ENCODE measurements around the gene BDP1. TPM values are rescaled to one million over a fixed set of nuclear protein-coding genes. Genes with fewer than 3 reads are reported as not detected.
"Not testable (repeated sequence)": the region's sequence is repeated elsewhere in the genome, so short reads cannot be mapped to it uniquely, and the experiment has no call there.

The BDP1 gene
- total RNA-seq, 2 experiments from 2014 or later = 27.8 to 29.3 TPM

DNA sequence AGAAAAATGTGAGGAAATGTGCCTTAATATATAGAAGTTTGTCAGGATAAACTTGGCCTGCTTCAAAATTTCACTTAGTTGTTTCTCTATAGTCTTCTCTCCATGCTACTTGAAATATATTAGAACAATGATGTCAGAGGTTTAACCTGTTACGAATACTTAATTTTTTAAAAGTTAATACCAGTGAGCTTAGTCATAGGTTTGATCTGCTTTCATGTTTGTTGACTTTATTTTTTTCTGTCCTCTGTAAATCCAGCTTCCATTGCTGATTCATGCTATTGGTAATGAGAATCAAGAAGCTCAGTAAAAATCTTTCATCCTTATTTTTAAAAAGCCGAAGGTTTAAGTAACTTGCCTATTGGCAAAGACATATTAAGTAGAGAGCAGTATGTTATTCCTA is 27.9 kb downstream of the BDP1 start:
- Mint-ChIP-seq H3K27ac (no peak overlapping the region), H3K27me3 (no peaks in the 10 kb centered on the region)
- POLR2A ChIA-PET = no interaction called here

DNA sequence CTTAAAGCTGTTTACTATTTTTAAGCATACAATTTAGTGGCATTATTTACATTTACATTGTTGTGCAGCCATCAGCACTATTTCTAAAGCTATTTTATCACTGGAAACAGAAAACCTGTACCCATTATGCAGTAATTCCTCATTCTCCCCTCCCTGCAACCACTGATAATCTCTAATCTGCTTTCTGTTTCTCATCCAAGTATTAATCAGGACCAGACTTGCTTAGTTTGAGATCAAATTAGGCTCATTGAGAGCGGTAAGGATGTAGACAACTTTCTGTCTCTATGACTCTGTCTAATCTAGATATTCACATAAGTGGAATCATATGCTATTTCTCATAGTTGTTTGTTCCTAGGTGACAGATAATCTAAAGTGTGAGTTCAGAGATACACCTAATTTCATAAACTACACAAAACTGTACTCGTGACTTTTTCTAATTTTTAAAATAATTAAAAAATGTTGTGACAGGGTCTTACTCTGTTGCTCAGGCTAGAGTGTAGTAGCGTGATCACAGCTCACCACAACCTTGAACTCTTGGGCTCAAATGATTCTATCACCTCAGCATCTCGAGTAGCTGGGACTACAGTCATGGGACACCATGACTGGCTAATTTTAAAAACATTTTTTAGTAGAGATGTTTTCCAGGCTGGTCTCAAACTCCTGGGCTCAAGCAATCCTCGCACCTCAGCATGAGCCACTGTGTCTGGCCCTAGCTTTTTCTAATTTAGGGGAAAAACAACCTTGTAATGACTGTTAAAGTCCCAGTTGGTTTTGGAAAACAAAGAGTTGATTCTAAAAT is 37.6 kb downstream of the BDP1 start:
- no peak overlapping the region for H3K27ac Mint-ChIP-seq
- peaks cover 54% of the 10 kb centered on the region for H3K36me3 Mint-ChIP-seq (ENCODE audit: low read depth)
- no peaks in the 10 kb centered on the region for H3K4me1 Mint-ChIP-seq
- no peak overlapping the region for H3K4me3 Mint-ChIP-seq
- POLR2A ChIA-PET = interaction anchor here (1.2 kb wide), 1 partner anchor 29 kb away, joined by 3 read pairs; no protein-coding TSS in a partner anchor
- no peaks in the 10 kb centered on the region for H3K9me3 Mint-ChIP-seq
- DNase-seq = no peak
- CTCF ChIA-PET = interaction anchor here (1.8 kb wide), 1 partner anchor 17 kb away, joined by 4 read pairs; no protein-coding TSS in a partner anchor
- H3K27me3 Mint-ChIP-seq = no peaks in the 10 kb centered on the region

More for the DNA sequence above, 27.9 kb downstream of the BDP1 start:
- Mint-ChIP-seq H3K4me3 (no peak overlapping the region), H3K4me1 (peaks cover 2% of the 10 kb centered on the region), H3K9me3 (no peaks in the 10 kb centered on the region), H3K36me3 (ENCODE audit: low read depth) (peaks cover 51% of the 10 kb centered on the region)
- DNase-seq = no peak
- CTCF ChIA-PET = no interaction called here

DNA sequence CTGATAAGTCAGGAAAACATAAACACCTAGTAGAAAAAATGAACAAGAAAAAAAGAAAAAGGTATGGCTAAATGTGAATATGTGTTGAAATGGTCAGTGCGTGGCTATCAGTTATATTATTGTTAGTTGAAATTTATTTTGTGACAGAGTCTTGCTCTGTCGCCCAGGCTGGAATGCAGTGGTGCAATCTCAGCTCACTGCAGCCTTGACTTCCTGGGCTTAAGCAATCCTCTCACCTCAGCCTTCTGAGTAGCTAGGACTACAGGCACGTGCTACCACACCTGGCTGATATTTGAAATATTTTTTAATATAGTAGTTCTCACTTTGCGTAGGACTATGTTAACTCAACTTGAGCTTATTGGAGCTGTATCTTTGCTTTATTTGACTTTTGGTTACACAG is 38.8 kb downstream of the BDP1 start:
- peaks cover 50% of the 10 kb centered on the region for H3K36me3 Mint-ChIP-seq (ENCODE audit: low read depth)
- DNase-seq, H3K4me3 Mint-ChIP-seq, H3K27me3 Mint-ChIP-seq, H3K27ac Mint-ChIP-seq, H3K9me3 Mint-ChIP-seq, H3K4me1 Mint-ChIP-seq: not testable (repeated sequence)
- CTCF ChIA-PET = interaction anchor here (1.8 kb wide), 1 partner anchor 18 kb away, joined by 4 read pairs; no protein-coding TSS in a partner anchor
- POLR2A ChIA-PET = interaction anchor here (1.3 kb wide), 1 partner anchor 31 kb away, joined by 3 read pairs; no protein-coding TSS in a partner anchor

DNA sequence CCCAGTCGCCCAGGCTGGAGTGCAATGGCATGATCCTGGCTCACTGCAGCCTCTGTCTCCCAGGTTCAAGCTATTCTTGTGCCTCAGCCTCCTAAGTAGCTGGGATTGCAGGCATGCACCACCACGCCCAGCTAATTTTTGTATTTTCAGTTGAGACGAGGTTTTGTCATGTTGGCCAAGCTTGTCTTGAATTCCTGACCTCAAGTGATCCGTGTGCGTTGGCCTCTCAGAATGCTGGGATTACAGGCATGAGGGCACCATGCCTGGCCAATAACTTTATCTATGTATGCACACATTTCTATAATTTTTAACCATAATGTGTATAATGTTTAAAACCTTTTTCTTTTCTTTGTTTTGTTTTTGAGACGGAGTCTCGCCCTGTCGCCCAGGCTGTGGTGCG is 43.3 kb downstream of the BDP1 start:
- CTCF ChIA-PET = interaction anchor here (0.7 kb wide), 1 partner anchor 20 kb away, joined by 4 read pairs; no protein-coding TSS in a partner anchor
- H3K4me1 Mint-ChIP-seq, POLR2A ChIA-PET, H3K27me3 Mint-ChIP-seq, H3K27ac Mint-ChIP-seq, H3K4me3 Mint-ChIP-seq, H3K9me3 Mint-ChIP-seq, DNase-seq: not testable (repeated sequence)
- peaks cover 43% of the 10 kb centered on the region for H3K36me3 Mint-ChIP-seq (ENCODE audit: low read depth)

DNA sequence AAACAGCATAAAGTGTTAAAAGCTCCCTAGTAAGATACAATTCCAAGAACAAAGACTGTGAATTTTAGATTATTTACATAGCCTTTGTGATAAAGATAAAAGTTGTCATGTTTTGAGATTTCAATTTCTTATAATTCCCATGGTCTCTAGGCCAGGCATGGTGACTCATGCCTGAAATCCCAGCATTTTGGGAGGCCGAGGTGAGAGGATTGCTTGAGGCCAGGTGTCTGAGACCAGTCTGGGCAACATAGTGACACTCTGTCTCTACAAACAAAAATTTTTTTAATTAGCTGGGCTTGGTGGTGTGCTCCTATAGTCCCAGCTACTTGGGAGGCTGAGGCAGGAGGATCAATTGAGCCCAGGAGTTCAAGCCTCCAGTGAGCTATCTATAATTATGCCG is 48.1 kb downstream of the BDP1 start:
- no peak for DNase-seq
- ChIA-PET POLR2A (no interaction called here), CTCF (no interaction called here)
- Mint-ChIP-seq H3K36me3 (ENCODE audit: low read depth) (peaks cover 50% of the 10 kb centered on the region), H3K27me3 (no peaks in the 10 kb centered on the region), H3K4me1 (no peaks in the 10 kb centered on the region), H3K4me3 (no peak overlapping the region), H3K9me3 (no peaks in the 10 kb centered on the region), H3K27ac (no peak overlapping the region)

DNA sequence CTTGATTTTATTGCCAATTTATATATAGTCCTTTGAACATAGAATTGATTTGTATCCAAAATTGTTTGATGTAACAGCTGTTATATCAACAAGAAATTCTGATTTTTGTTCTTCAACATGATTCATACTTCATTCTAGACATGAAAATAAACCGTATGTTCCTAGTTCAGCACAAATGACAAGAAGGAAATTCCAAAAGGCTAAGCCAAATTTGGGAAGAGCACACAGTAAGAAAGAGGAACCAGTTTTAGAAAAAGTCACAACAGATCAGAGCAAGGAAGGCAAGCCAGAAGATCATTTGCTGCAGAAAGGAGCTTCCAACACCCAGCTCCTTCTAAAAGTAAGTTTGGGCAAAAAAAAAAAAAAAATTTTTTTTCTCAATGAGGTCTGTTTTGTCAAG is 66.7 kb downstream of the BDP1 start:
- peaks cover 53% of the 10 kb centered on the region for H3K36me3 Mint-ChIP-seq (ENCODE audit: low read depth)
- no peak overlapping the region for H3K4me3 Mint-ChIP-seq
- CTCF ChIA-PET = interaction anchor here (0.8 kb wide), 1 partner anchor 53 kb away, joined by 3 read pairs; no protein-coding TSS in a partner anchor
- H3K27ac Mint-ChIP-seq = no peak overlapping the region
- no peak for DNase-seq
- no peaks in the 10 kb centered on the region for H3K9me3 Mint-ChIP-seq
- H3K27me3 Mint-ChIP-seq = no peaks in the 10 kb centered on the region
- no peaks in the 10 kb centered on the region for H3K4me1 Mint-ChIP-seq
- POLR2A ChIA-PET = interaction anchor here (0.9 kb wide), 1 partner anchor 29 kb away, joined by 3 read pairs; no protein-coding TSS in a partner anchor

DNA sequence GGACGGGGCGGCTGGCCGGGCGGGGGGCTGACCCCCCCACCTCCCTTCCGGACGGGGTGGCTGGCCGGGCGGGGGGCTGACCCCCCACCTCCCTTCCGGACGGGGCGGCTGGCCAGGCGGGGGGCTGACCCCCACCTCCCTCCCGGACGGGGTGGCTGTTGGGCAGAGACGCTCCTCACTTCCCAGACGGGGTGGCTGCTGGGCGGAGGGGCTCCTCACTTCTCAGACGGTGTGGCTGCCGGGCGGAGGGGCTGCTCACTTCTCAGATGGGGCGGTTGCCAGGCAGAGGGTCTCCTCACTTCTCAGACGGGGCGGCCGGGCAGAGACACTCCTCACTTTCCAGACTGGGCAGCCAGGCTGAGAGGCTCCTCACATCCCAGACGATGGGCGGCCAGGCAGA is 70.2 kb downstream of the BDP1 start:
- H3K36me3 Mint-ChIP-seq (ENCODE audit: low read depth) = peaks cover 38% of the 10 kb centered on the region
- H3K9me3 Mint-ChIP-seq, H3K27ac Mint-ChIP-seq, H3K4me3 Mint-ChIP-seq, POLR2A ChIA-PET, CTCF ChIA-PET, H3K4me1 Mint-ChIP-seq, DNase-seq, H3K27me3 Mint-ChIP-seq: not testable (repeated sequence)

DNA sequence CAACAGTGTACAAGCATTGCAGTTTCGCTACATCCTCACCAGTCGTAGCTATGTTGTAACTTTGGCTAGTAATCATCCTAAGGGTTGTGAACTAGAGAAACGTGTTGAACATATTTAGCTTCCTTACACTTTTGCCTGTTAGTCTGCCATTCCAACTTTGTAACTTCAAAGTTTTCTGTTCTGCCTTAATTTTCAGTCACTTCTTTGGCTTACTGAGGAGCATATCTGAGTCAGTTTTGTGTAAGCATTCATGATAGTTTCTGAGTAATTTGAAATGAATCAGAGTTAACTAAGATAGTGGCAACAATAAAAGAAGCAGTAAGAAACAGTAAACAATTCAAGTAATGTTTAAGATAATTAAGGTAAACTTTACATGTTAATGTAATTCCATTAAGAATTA is 72.8 kb downstream of the BDP1 start:
- no peak overlapping the region for H3K4me3 Mint-ChIP-seq
- ChIA-PET CTCF (no interaction called here), POLR2A (no interaction called here)
- H3K27ac Mint-ChIP-seq = no peak overlapping the region
- no peaks in the 10 kb centered on the region for H3K27me3 Mint-ChIP-seq
- no peak for DNase-seq
- peaks cover 7% of the 10 kb centered on the region for H3K4me1 Mint-ChIP-seq
- no peaks in the 10 kb centered on the region for H3K9me3 Mint-ChIP-seq
- peaks cover 30% of the 10 kb centered on the region for H3K36me3 Mint-ChIP-seq (ENCODE audit: low read depth)

DNA sequence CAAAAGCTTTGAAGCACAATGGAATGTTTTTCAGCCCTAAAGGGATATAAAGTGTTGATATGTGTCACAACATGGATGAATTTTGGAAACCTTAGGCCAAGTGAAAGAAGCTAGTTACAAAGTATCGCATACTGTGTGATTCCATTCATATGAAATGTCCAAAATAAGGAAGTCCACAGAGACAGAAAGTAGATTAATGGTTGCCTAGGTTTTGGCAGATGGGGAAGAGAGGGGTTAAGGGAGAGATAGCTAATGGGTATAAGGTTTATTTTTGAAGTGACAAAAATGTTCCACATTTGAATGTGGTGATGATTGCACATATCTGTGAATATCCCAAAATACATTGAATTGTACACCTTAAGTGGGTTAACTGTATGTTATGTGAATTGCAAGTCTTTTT is 74.2 kb downstream of the BDP1 start:
- Mint-ChIP-seq H3K27me3 (no peaks in the 10 kb centered on the region), H3K36me3 (ENCODE audit: low read depth) (peaks cover 30% of the 10 kb centered on the region), H3K9me3 (no peaks in the 10 kb centered on the region), H3K27ac (no peak overlapping the region), H3K4me1 (peaks cover 16% of the 10 kb centered on the region), H3K4me3 (no peak overlapping the region)
- DNase-seq = no peak
- ChIA-PET POLR2A (no interaction called here), CTCF (no interaction called here)

DNA sequence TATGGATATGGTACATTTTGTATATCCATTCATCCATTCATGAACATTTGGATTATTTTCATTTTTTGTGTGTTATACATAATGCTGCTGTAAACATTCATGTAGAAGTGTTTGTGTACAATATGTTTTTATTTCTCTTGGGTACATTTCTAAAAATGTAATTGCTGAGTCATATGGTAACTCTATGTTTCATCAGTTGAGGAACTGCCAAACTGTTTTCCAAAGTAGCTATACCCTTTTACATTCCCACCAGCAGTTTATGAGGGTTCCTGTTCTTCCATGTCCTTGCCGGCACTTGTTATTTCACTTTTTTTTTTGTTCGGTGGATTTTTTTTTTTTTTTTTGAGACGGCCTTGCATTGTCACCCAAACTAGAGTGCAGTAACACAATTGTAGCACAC is 77.7 kb downstream of the BDP1 start:
- ChIA-PET CTCF (interaction anchor here (0.6 kb wide), 1 partner anchor 68 kb away, joined by 3 read pairs; no protein-coding TSS in a partner anchor), POLR2A (interaction anchor here (0.7 kb wide), 1 partner anchor 241 kb away, joined by 3 read pairs; no protein-coding TSS in a partner anchor)
- DNase-seq = no peak
- H3K9me3 Mint-ChIP-seq = no peaks in the 10 kb centered on the region
- H3K36me3 Mint-ChIP-seq (ENCODE audit: low read depth) = peaks cover 41% of the 10 kb centered on the region
- H3K4me3 Mint-ChIP-seq = no peak overlapping the region
- H3K27me3 Mint-ChIP-seq = no peaks in the 10 kb centered on the region
- H3K27ac Mint-ChIP-seq = peak overlapping the region; percentile 32
- H3K4me1 Mint-ChIP-seq = peaks cover 20% of the 10 kb centered on the region

DNA sequence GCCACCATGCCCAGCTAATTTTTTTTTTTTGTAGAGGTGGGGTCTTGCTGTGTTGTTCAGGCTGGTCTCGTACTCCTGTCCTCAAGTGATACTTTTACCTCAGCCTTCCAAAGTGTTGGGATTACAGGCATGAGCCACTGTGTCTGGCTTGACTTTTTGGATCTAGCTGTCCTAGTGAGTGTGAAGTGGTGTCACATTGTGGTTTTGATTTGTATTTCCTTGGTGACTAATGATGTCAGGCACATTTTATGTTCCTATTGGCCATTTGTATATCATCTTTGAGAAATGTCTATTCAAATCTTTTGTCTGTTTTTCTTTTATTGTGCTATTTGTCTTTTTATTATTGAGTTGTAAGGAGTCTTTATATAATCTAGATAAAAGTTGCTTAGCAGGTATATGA is 78.2 kb downstream of the BDP1 start:
- Mint-ChIP-seq H3K36me3 (ENCODE audit: low read depth) (peaks cover 45% of the 10 kb centered on the region), H3K9me3 (no peaks in the 10 kb centered on the region), H3K27me3 (no peaks in the 10 kb centered on the region), H3K4me3 (no peak overlapping the region), H3K27ac (peak overlapping the region; percentile 49), H3K4me1 (peaks cover 20% of the 10 kb centered on the region)
- ChIA-PET CTCF (no interaction called here), POLR2A (interaction anchor here (0.7 to 1.7 kb wide), 2 partner anchors 53 to 240 kb away, joined by 3 to 5 read pairs; no protein-coding TSS in a partner anchor)
- DNase-seq = no peak

DNA sequence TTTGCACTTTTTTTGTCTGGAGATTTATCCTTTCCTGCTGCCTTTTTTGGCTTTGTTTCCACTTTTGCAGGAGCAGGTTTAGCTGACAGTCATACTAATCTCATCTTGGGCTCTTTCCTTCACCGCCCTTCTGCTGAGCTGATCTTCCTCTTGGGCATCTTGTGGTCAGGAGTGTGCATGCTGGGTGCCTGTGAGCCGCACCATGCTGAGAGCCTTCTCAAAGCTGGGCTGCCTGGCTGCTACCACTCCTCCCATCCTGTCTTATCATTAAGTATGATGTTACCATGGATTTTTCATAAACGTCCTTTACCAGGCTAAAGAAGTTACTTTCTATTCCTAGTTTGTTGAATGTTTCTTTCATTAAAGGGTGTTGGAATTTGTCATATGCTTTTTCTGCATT is 82.2 kb downstream of the BDP1 start:
- Mint-ChIP-seq H3K27ac (no peak overlapping the region), H3K9me3 (no peaks in the 10 kb centered on the region), H3K4me3 (no peak overlapping the region), H3K36me3 (ENCODE audit: low read depth) (peaks cover 47% of the 10 kb centered on the region), H3K27me3 (no peaks in the 10 kb centered on the region), H3K4me1 (peaks cover 18% of the 10 kb centered on the region)
- no peak for DNase-seq
- CTCF ChIA-PET = no interaction called here
- POLR2A ChIA-PET = no interaction called here

DNA sequence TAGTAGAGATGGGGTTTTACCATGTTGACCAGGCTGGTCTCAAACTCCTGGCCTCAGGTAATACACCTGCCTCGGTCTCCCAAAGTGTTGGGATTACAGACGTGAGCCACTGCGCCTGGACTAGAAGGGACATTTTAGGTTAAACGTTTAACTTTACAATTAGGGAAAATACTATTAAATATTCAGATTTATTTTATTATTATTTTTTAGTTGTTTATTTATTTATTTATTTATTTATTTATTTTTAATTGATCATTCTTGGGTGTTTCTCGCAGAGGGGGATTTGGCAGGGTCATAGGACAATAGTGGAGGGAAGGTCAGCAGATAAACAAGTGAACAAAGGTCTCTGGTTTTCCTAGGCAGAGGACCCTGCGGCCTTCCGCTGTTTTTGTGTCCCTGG is 95.4 kb downstream of the BDP1 start:
- H3K27me3 Mint-ChIP-seq, CTCF ChIA-PET, H3K9me3 Mint-ChIP-seq, DNase-seq, H3K4me1 Mint-ChIP-seq, H3K27ac Mint-ChIP-seq, H3K4me3 Mint-ChIP-seq: not testable (repeated sequence)
- peaks cover 71% of the 10 kb centered on the region for H3K36me3 Mint-ChIP-seq (ENCODE audit: low read depth)
- POLR2A ChIA-PET = interaction anchor here (1.1 kb wide), 1 partner anchor 50 kb away, joined by 3 read pairs; no protein-coding TSS in a partner anchor

DNA sequence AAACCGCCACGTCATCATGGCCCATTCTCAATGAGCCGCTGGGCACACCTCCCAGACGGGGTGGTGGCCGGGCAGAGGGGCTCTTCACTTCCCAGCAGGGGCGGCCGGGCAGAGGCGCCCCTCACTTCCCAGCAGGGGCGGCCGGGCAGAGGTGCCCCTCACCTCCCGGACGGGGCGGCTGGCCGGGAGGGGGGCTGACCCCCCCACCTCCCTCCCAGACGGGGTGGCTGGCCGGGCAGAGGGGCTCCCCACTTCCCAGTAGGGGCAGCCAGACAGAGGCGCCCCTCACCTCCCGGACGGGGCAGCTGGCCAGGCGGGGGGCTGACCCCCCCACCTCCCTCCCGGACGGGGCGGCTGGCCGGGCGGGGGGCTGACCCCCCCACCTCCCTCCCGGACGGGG is 96.1 kb downstream of the BDP1 start:
- DNase-seq, H3K4me1 Mint-ChIP-seq, H3K27ac Mint-ChIP-seq, CTCF ChIA-PET, H3K4me3 Mint-ChIP-seq, H3K9me3 Mint-ChIP-seq, POLR2A ChIA-PET, H3K27me3 Mint-ChIP-seq: not testable (repeated sequence)
- peaks cover 69% of the 10 kb centered on the region for H3K36me3 Mint-ChIP-seq (ENCODE audit: low read depth)
